ENCODE results near the gene MINDY4.

DNA sequence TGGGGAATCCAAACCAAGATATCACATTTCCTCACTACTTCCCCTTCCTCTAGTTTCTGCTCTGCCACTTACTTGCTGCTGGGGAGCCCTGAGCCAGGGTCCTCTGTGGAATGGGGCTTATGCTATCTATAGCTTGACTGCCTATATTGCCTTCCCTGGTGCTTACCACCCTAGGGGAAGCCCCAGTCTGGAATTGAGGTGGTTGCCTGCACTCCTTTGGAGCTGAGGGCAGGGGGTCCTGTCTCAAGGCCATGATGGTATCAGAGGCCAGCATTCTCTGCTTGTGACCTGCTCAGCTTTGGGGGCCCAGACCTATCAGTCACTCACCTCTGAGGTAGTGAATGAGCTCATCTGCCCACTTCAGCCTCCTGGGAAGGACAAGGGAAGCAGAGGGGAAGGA lies 48.5 kb upstream of the MINDY4 start:
- TF ChIP-seq ZBTB11 (tag by site-specific recombination; conservative IDR thresholded peaks at IDR 0.05; ENCODE audit: low read depth) (no peak), GLIS1 (tag by site-specific recombination; IDR thresholded peaks at IDR 0.05) (no peak), CTCF (tag by site-specific recombination; IDR thresholded peaks at IDR 0.05) (no peak)
- TF ChIP-seq, protein P1, sequence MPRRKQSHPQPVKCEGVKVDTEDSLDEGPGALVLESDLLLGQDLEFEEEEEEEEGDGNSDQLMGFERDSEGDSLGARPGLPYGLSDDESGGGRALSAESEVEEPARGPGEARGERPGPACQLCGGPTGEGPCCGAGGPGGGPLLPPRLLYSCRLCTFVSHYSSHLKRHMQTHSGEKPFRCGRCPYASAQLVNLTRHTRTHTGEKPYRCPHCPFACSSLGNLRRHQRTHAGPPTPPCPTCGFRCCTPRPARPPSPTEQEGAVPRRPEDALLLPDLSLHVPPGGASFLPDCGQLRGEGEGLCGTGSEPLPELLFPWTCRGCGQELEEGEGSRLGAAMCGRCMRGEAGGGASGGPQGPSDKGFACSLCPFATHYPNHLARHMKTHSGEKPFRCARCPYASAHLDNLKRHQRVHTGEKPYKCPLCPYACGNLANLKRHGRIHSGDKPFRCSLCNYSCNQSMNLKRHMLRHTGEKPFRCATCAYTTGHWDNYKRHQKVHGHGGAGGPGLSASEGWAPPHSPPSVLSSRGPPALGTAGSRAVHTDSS (tag by site-specific recombination; IDR thresholded peaks at IDR 0.05): no peak
- TF ChIP-seq, protein P2, sequence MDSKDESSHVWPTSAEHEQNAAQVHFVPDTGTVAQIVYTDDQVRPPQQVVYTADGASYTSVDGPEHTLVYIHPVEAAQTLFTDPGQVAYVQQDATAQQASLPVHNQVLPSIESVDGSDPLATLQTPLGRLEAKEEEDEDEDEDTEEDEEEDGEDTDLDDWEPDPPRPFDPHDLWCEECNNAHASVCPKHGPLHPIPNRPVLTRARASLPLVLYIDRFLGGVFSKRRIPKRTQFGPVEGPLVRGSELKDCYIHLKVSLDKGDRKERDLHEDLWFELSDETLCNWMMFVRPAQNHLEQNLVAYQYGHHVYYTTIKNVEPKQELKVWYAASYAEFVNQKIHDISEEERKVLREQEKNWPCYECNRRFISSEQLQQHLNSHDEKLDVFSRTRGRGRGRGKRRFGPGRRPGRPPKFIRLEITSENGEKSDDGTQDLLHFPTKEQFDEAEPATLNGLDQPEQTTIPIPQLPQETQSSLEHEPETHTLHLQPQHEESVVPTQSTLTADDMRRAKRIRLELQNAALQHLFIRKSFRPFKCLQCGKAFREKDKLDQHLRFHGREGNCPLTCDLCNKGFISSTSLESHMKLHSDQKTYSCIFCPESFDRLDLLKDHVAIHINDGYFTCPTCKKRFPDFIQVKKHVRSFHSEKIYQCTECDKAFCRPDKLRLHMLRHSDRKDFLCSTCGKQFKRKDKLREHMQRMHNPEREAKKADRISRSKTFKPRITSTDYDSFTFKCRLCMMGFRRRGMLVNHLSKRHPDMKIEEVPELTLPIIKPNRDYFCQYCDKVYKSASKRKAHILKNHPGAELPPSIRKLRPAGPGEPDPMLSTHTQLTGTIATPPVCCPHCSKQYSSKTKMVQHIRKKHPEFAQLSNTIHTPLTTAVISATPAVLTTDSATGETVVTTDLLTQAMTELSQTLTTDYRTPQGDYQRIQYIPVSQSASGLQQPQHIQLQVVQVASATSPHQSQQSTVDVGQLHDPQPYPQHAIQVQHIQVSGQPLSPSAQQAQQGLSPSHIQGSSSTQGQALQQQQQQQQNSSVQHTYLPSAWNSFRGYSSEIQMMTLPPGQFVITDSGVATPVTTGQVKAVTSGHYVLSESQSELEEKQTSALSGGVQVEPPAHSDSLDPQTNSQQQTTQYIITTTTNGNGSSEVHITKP (tag by site-specific recombination; IDR thresholded peaks at IDR 0.05): no peak
